ENCODE measurements around the gene HERPUD2.

GRCh38 chr7:35650751-35651150 is 44.2 kb downstream of the HERPUD2 start:
- TF ChIP-seq CTCF (IDR thresholded peaks at IDR 0.05; ENCODE audit: control extremely low read depth in 1 of 3, insufficient read depth in 1 of 3, low read depth in 1 of 3, low read length in 3 of 3) (no peak), RAD21 (IDR thresholded peaks at IDR 0.05 in 1 of 2, conservative IDR thresholded peaks at IDR 0.05 in 1 of 2; ENCODE audit: low read depth in 2 of 2, low read length in 2 of 2) (no peak), SP2 (IDR thresholded peaks at IDR 0.05; ENCODE audit: low read length) (no peak), EZH2 (IDR thresholded peaks at IDR 0.05; ENCODE audit: low read depth, low read length, severe bottlenecking) (no peak), JUND (IDR thresholded peaks at IDR 0.05; ENCODE audit: low read length) (no peak), TBP (IDR thresholded peaks at IDR 0.05; ENCODE audit: low read depth, low read length) (no peak)

Data from H1 (cell line).